Chondrocyte (in vitro differentiated cells): ENCODE data around the gene NSD1. TPM values are rescaled to one million over a fixed set of nuclear protein-coding genes. Genes with fewer than 3 reads are reported as not detected.
"Not testable (repeated sequence)": the region's sequence is repeated elsewhere in the genome, so short reads cannot be mapped to it uniquely, and the experiment has no call there.

Experiments used
- DNase-seq: peaks from one replicate; pipeline ENCODE4 v3.0.0; 2021; ENCODE audit warnings: mixed read lengths, low spot score
- H3K27ac Mint-ChIP-seq: one replicate; pipeline ENCODE4 v1.8.0; 2021; ENCODE audit warnings: mild to moderate bottlenecking, moderate library complexity, mixed read lengths; ENCODE audit not compliant: unreplicated experiment
- H3K27me3 Mint-ChIP-seq: 2 replicates; pipeline ENCODE4 v1.8.0; 2021; ENCODE audit warnings: low read depth, mixed read lengths
- H3K36me3 Mint-ChIP-seq: 2 replicates; pipeline ENCODE4 v1.8.0; 2021; ENCODE audit warnings: low read depth, mixed read lengths
- H3K4me1 Mint-ChIP-seq: 2 replicates; pipeline ENCODE4 v1.8.0; 2021; ENCODE audit warnings: low read depth, mild to moderate bottlenecking, mixed read lengths
- H3K4me3 Mint-ChIP-seq: one replicate; pipeline ENCODE4 v1.8.0; 2021; ENCODE audit warnings: mild to moderate bottlenecking, moderate library complexity, mixed read lengths; ENCODE audit not compliant: unreplicated experiment
- H3K9me3 Mint-ChIP-seq: 2 replicates; pipeline ENCODE4 v1.8.0; 2021; ENCODE audit warnings: low read depth, mixed read lengths
- CTCF ChIP-seq: fragments of 200-600 bp; sonication (generic); IDR thresholded peaks from 2 replicates; pipeline ENCODE4 v1.5.0; 2021; ENCODE audit warnings: antibody characterized with exemption, mild to moderate bottlenecking, moderate library complexity
- total RNA-seq: library from RNA; stranded (reverse); gene quantifications from 3 replicates; pipeline ENCODE4 v1.2.1, GENCODE V29; 2021

NSD1 gene
- total RNA-seq, 1 donor from 2014 or later = 67.3 TPM

GRCh38 chr5:177304392-177305119 lies 171.0 kb downstream of the NSD1 start:
- Mint-ChIP-seq H3K27me3 (no peaks in the 10 kb centered on the region), H3K4me3 (peak overlapping the region; percentile 85), H3K4me1 (peaks cover 54% of the 10 kb centered on the region), H3K36me3 (peaks cover 7% of the 10 kb centered on the region), H3K9me3 (no peaks in the 10 kb centered on the region), H3K27ac (peak overlapping the region; percentile 88)
- DNase-seq = no peak
- no peak for TF ChIP-seq CTCF

- not testable (repeated sequence) for DNase-seq, H3K36me3 Mint-ChIP-seq, H3K4me3 Mint-ChIP-seq, H3K9me3 Mint-ChIP-seq, H3K27me3 Mint-ChIP-seq
- Mint-ChIP-seq H3K4me1 (peaks cover 50% of the 10 kb centered on the region), H3K27ac (peak overlapping the region; percentile 54)
These were observed 172.6 kb downstream of the NSD1 start for GRCh38 chr5:177306103-177306640.

GRCh38 chr5:177306674-177307543 lies 173.3 kb downstream of the NSD1 start:
- H3K36me3 Mint-ChIP-seq = peaks cover 7% of the 10 kb centered on the region
- H3K27ac Mint-ChIP-seq = no peak overlapping the region
- no peak for DNase-seq
- no peaks in the 10 kb centered on the region for H3K27me3 Mint-ChIP-seq
- no peak for TF ChIP-seq CTCF
- H3K9me3 Mint-ChIP-seq = no peaks in the 10 kb centered on the region
- no peak overlapping the region for H3K4me3 Mint-ChIP-seq
- peaks cover 51% of the 10 kb centered on the region for H3K4me1 Mint-ChIP-seq

- no peak for DNase-seq
- H3K9me3 Mint-ChIP-seq = no peaks in the 10 kb centered on the region
- peaks cover 7% of the 10 kb centered on the region for H3K36me3 Mint-ChIP-seq
- peaks cover 46% of the 10 kb centered on the region for H3K4me1 Mint-ChIP-seq
- no peaks in the 10 kb centered on the region for H3K27me3 Mint-ChIP-seq
- H3K27ac Mint-ChIP-seq = no peak overlapping the region
- TF ChIP-seq CTCF = no peak
- H3K4me3 Mint-ChIP-seq = no peak overlapping the region
These were observed 174.2 kb downstream of the NSD1 start for GRCh38 chr5:177307544-177308363.

GRCh38 chr5:177308740-177309139 lies 175.2 kb downstream of the NSD1 start:
- TF ChIP-seq CTCF = no peak
- no peak for DNase-seq
- Mint-ChIP-seq H3K4me3 (no peak overlapping the region), H3K27me3 (no peaks in the 10 kb centered on the region), H3K9me3 (no peaks in the 10 kb centered on the region), H3K27ac (peak overlapping the region; percentile 8), H3K4me1 (peaks cover 49% of the 10 kb centered on the region), H3K36me3 (peaks cover 7% of the 10 kb centered on the region)
